Dermis microvascular lymphatic vessel endothelial cell (primary cell): Measurements from ENCODE around the gene ZGRF1. TPM values are rescaled to one million over a fixed set of nuclear protein-coding genes. Genes with fewer than 3 reads are reported as not detected.
"Not testable (repeated sequence)": the region's sequence is repeated elsewhere in the genome, so short reads cannot be mapped to it uniquely, and the experiment has no call there.

Experiments used
- DNase-seq, 2 donors: peaks; one replicate each; pipeline versions ENCODE4 v3.0.0 to v3.0.0-alpha.2; 2010; ENCODE audit warnings: low read depth in 2 of 2
- total RNA-seq: library from RNA; depleted of rRNA; stranded (reverse); fragments of >200 nt; gene quantifications from 2 replicates; pipeline ENCODE4 v1.2.1, GENCODE V29; 2014

ZGRF1 gene
- total RNA-seq, 1 donor from 2014 or later: 8.1 TPM

DNA sequence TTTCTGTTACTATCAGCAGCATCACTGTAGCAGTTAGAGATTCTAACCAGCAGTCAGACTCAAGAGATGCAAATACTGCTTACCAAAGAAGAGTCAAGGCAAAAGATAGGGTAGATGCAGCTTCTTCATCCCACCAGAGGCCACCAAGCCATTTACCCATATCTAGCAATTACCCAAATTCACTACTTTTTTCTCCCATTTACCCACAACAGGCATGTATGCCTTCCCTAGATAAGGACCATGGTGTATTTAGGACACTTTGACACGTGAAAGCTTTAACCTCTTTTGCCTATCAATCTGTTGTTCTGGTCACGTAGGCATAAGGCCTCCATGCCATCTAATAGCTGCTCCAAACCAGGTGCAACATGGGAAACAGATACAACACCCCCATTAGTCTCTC lies 5.8 kb upstream of the ZGRF1 start:
- DNase-seq: no peak

DNA sequence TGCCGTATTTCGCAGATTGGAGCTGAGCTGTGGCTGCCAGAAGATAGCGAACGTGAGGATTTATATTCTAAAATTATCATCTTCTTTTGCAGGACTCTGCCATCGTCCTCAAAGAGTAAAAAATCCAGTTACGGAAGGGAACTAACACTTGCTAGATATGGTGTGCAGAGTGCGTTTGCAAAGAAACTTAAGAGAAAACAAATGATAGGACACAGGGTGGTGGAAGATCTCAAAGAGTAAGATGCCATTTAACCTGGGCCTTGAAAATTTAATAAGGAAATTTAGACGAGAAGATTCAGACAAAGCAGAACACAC lies 800 bp upstream of the ZGRF1 start:
- DNase-seq: no peak

DNA sequence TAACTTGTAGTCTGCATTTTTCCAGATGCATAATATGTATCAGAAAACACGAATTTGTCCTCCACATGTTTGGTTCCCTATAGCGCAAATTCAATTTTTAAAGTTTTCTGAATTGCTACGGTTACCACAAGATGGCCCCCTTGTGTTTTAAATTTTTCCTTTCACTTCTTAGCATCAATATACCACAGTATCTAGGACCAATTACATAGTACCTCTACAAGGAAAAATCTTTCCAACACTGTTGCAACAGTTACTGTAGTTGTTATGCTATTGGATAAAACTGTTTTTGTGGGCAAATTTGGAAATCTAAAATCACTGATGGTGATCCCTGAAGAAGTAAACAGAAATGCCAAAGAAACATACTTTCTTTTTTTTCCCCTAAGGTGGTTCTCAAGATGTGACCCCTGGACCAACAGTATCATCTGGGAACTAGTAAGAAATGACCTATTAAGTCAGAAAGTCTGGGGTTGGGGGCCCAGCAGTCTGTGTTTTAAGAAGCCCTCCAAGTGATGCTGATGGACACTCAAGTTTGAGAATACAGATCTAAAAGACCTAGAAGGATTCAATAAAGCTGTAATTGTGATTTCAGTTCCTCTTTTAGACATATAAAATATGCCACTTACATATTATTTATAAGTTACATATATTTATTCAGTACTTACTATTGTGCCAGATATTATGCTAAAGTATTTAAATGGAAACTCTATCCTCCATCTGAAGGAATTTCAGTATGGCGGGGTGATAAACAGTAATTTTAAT lies 3.1 kb downstream of the ZGRF1 start:
- peak; percentile 14 to 20 for DNase-seq

DNA sequence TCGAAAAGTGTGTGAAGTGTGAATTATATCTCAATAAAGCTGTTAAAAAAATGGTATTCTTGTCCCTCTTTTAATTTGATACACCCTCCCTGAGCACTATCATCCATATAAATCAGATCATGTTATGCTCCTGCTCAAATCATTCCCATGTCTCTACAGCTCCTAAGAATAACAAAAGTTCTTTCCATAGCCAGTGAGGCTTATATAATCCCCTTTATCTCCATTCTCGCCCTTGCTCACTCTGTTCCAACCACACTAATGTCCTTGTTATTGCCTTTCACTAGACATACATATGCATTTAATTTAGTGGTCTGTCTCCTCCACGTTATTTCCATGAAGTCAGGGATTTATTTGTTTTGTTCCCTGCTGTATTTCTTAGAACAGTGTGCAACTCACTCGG lies 10.5 kb downstream of the ZGRF1 start:
- DNase-seq: no peak

DNA sequence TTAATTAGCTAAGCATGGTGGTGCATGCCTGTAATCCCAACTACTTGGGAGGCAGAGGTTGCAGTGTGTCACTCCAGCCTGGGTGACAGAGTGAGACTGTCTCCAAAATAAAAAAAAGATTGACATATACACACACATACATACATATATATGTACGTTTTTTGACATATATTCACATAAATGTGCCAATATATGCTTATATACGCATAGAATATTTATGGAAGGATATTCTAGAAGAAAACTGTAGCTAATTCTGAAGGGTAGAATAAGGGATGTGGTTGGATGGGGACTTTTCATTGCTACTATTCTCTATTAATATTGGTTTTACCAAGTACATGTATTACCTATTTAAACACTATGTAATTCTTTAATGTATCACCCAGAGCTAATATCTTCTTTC lies 19.7 kb downstream of the ZGRF1 start:
- DNase-seq: no peak

DNA sequence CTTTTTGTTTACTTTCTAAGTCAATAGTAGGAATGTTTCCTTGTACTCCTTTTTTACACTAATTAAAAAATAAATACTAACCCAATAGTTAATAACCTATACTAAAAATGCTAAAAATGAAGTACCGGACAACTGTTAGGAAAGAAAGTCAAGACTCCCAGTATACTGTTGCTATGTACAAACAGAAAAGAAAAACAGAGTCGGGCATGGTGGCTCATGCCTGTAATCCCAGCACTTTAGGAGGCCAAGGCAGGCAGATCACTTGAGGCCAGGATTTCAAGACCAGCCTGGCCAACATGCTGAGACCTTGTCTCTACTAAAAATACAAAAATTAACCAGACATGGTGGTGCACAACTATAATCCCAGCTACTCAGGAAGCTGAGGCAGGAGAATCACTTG lies 23.9 kb downstream of the ZGRF1 start:
- not testable (repeated sequence) for DNase-seq

DNA sequence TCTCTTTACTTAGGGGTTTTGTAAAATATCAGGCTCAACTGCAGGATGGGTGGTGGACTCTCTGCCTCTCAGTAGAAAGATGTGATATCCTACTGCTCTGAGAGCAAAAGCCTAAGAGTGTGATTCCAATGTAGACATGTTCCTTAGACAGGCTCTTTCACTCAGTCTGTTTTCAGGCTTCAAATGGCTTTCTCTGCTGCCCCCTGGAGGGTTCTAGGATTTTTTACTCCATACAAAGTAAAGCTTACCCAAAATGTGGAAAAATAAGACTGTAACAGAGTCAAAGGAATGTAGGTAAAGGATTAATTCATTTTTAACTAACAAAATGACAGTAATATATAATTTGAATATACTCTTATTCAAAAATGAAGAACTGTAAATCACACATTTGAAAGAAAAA lies 32.1 kb downstream of the ZGRF1 start:
- DNase-seq: peak; percentile 21 to 57

DNA sequence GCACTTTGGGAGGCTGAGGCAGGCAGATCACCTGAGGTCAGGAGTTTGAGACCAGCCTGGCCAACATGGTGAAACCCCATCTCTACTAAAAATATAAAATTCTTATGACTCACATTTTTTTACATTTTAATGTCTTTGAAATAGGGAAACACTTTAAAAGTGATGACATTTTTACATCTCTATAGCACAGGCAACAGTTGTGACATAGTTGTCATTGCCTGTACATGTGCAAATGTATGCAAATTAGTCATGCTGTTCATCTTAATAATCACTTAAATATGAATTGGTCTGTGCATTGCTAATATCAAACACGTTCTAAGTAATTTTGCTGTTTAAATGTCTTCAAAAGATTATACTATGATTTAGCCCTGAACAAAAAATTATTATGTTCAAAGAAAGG lies 41.7 kb downstream of the ZGRF1 start:
- no peak for DNase-seq

GRCh38 chr4:112593438-112594133 lies 43.1 kb downstream of the ZGRF1 start:
- no peak for DNase-seq

DNA sequence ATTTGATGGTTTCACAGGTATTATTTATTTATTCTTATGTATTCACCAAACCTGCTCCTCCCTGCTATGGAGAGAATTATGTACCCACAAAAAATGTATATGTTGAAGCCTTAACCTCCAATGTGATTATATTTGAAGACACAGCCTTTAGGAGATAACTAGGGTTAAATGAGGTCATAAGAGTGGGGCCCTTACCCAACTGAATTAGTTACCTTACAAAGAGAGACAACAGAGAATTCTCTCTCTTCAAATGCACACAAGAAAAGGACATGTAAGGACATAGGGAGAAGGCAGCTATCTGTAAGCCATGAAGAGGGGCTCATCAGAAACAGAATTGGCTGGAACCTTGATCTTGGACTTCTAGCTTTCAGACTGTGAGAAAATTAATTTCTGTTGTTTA lies 44.0 kb downstream of the ZGRF1 start:
- no peak for DNase-seq

DNA sequence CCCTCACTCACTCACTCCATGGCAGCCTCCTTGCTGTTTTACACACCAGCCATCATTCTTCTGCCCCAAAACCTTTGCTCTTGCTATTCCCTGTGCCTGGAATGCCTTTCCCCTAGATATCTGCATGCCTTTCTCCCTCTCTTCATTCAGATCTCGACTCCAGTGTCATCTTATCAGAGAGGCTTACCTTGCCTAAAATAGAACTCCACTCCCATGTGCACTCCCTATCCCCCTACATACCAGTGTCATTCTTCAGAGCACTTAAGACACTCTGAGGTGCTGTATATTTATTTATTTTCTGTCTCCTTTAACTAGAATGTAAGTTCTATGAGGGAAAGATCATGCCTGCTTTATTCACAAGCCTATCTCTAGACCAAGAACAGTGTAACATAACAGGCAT lies 45.1 kb downstream of the ZGRF1 start:
- DNase-seq: no peak

- peak in 1 of 2 donors; percentile 32 for DNase-seq
Measured at GRCh38 chr4:112589206-112589605, 47.5 kb downstream of the ZGRF1 start.

GRCh38 chr4:112585977-112586736 lies 50.6 kb downstream of the ZGRF1 start:
- DNase-seq: no peak

GRCh38 chr4:112567536-112567935 lies 69.2 kb downstream of the ZGRF1 start:
- DNase-seq: no peak

- DNase-seq: no peak
Measured at GRCh38 chr4:112564706-112565270, 71.9 kb downstream of the ZGRF1 start.

GRCh38 chr4:112563431-112564200 lies 73.1 kb downstream of the ZGRF1 start:
- DNase-seq: no peak

- no peak for DNase-seq
Measured at GRCh38 chr4:112562254-112562879, 74.3 kb downstream of the ZGRF1 start.

DNA sequence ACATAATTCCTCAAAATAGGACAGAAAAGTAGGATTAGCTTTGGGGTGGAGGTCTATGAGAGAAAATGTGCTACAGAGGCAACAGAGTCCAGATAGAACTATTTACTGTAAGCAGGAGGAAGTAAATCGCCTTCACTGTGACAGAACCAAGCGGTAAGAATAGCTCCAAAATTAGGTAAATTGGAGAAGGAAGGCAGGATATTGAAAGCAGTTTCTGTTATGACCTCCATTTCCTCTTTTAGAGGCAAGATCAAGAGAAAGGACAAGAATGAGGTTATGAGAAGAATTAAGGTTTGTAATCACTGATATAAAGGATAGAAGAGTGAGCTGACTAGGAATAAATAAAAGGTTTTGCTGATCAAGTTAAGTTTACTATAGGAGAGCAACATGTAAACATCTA lies 76.6 kb downstream of the ZGRF1 start:
- DNase-seq: no peak

GRCh38 chr4:112559053-112559452 lies 77.7 kb downstream of the ZGRF1 start:
- no peak for DNase-seq

DNA sequence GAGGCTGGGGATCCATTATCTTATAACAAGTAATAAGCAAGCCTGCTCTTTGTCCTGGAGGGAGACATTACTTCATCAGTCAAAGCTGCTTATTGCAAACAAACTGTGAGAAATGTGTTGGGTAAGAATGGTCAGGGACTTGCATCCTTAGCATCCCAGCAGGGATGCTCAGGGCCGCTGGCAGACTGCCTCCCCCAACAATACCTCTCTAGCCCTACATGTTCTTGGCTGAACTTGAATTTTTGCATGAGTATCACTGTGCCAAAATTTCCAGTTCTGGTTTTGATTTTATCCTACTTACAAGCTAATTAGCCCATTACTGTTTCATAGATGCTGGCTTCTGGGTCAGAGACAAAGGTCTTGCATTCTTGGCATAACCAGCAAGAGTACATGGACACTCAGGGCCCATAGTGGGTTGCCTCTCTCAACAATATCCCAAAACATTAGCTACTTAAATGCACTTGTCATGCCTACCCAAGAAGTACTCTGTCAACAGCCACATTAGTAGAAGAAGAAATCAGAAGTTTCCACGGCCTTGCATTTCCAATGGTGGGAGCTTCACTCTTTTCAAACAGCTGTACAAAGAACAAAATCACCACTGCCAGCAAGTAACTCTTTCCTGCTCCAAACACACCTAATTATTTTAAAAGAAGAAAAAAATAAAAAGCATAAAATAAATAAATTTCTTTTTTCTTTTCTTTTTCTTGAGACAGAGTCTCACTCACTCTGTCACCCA lies 78.9 kb downstream of the ZGRF1 start:
- no peak for DNase-seq
